HFF-Myc (cell line): ENCODE results near the gene TBRG1.

Source experiments
- DNase-seq: peaks from one replicate; pipeline ENCODE4 v3.0.0-alpha.2; 2011; ENCODE audit warnings: low read depth; ENCODE audit errors: extremely low read depth
- H3K4me3 ChIP-seq: replicated peaks from 2 replicates; pipeline ENCODE4 v1.5.1; 2011; ENCODE audit warnings: low read depth, mild to moderate bottlenecking, control low read depth, low read length
- CTCF ChIP-seq: IDR thresholded peaks from 2 replicates; pipeline ENCODE4 v1.5.1; 2012; ENCODE audit warnings: mild to moderate bottlenecking, low read depth, low read length, control low read depth; ENCODE audit errors: missing control alignments

Gene TBRG1

GRCh38 chr11:124657904-124658303, 35.2 kb downstream of the TBRG1 start:
- H3K4me3 ChIP-seq = no peak overlapping the region
- no peak for DNase-seq
- TF ChIP-seq CTCF = no peak

GRCh38 chr11:124658501-124658900, 35.8 kb downstream of the TBRG1 start:
- no peak overlapping the region for H3K4me3 ChIP-seq
- no peak for DNase-seq
- TF ChIP-seq CTCF = no peak

DNA sequence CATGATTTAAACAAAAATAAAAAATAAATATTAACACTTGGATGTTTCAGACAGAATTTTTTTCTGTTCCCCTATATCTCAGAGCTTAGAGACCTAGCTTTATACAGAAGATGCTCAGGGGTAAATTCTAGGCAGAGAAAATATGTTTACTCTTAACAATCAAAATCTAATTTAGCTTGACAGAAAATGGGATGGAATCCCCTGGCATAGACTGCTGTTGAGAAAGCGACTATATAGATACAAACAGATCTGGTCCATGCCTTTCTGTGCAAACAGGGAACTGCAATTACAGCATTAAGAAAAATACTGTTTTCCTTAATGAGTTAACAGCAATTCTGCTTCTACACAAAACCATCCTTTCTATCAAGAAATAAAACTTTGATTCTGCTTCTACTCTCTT, 36.3 kb downstream of the TBRG1 start:
- TF ChIP-seq CTCF = no peak
- H3K4me3 ChIP-seq = no peak overlapping the region
- no peak for DNase-seq

DNA sequence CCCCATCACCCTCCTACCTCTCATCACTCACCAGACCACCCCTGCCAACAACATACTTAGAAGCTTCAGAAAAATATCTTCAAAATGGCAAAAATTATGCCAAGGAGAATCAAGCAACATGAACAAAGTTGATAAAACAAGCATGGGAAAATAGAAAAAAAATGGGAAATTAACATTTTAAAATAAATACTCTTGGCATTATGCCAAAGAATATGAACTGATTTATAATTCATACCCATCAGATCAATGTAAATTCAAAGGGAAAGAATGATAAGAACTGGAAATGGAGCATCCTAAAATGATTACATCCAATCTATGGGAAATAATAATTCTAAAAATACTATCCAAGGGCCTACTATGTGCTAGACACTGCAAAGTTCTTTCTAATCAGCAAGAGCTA, 38.9 kb downstream of the TBRG1 start:
- TF ChIP-seq CTCF = no peak
- DNase-seq = no peak
- H3K4me3 ChIP-seq = no peak overlapping the region

DNA sequence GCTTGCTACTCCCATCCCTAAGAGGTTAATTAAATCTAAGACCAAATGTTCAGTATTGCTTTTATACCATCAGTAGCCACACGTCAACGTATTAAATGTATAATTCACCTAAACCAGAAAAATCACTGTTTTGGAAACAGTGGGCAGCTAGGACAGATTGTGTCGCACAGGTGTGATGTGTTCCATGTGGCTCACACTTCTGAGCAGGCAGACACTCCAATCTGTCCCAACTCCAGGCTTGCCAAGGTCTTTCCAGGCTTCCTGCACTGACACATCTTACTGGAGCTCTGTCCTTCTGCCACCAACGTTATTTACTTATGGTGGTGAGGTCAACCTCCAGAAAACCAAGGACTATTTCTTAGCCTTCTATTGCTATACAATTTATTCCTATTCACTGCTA, 39.4 kb downstream of the TBRG1 start:
- no peak for DNase-seq
- no peak for TF ChIP-seq CTCF
- H3K4me3 ChIP-seq = no peak overlapping the region

- no peak overlapping the region for H3K4me3 ChIP-seq
- no peak for TF ChIP-seq CTCF
- no peak for DNase-seq
These were observed 41.2 kb downstream of the TBRG1 start for GRCh38 chr11:124663861-124664260.

GRCh38 chr11:124667601-124668000, 44.9 kb downstream of the TBRG1 start:
- no peak overlapping the region for H3K4me3 ChIP-seq
- no peak for TF ChIP-seq CTCF
- no peak for DNase-seq
